SJCRH30 (cell line): ENCODE data around the gene SPINK1. TPM values are rescaled to one million over a fixed set of nuclear protein-coding genes. Genes with fewer than 3 reads are reported as not detected.
"Not testable (repeated sequence)": the region's sequence is repeated elsewhere in the genome, so short reads cannot be mapped to it uniquely, and the experiment has no call there.

Experiments used
- DNase-seq, 2 experiments: peaks; one replicate each; pipeline ENCODE4 v3.0.0-alpha.2; 2015 to 2020
- H3K27ac ChIP-seq: fragments of 250-450 bp; sonication (Bioruptor Pico); 2 replicates; pipeline ENCODE4 v1.5.1; 2020; ENCODE audit warnings: mild to moderate bottlenecking, moderate library complexity
- H3K27me3 ChIP-seq: fragments of 250-450 bp; sonication (Bioruptor Pico); 2 replicates; pipeline ENCODE4 v1.5.1; 2020; ENCODE audit warnings: mild to moderate bottlenecking, moderate library complexity
- H3K36me3 ChIP-seq: fragments of 250-450 bp; sonication (Bioruptor Pico); 2 replicates; pipeline ENCODE4 v1.5.1; 2020; ENCODE audit warnings: mild to moderate bottlenecking, moderate library complexity
- H3K4me1 ChIP-seq: fragments of 250-450 bp; sonication (Bioruptor Pico); 2 replicates; pipeline ENCODE4 v1.5.1; 2020; ENCODE audit warnings: mild to moderate bottlenecking, moderate library complexity
- H3K4me3 ChIP-seq: fragments of 250-450 bp; sonication (Bioruptor Pico); 2 replicates; pipeline ENCODE4 v1.5.1; 2020; ENCODE audit warnings: mild to moderate bottlenecking, moderate library complexity
- H3K9me3 ChIP-seq: fragments of 250-450 bp; sonication (Bioruptor Pico); replicated peaks from 2 replicates; pipeline ENCODE4 v1.5.1; 2020; ENCODE audit warnings: mild to moderate bottlenecking, moderate library complexity
- total RNA-seq: library from RNA; depleted of rRNA; stranded (reverse); fragments of >200 nt; shearing (Covaris generic); gene quantifications from 2 replicates; pipeline ENCODE4 v1.2.3, GENCODE V29; 2014

Gene SPINK1
- total RNA-seq, 1 experiment from 2014 or later, result not detected

DNA sequence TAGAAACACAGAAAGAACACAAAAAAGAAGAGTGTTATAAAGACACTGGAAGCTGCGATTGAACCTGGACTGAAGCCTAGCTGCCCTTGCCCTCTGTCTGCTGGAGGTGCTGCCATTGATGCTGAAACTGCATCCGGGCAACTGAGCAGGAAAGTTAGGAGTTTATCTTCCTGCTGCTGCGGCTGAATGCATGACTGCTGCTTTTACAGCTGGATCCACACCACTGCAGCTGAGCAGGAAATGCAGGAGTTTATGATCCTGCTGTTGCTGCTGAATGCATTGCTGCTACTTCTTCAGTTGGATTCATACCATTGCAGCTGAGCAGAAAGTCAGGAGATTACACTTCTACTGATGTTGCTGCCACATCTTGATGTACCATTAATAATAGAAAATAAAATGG is 27.1 kb downstream of the SPINK1 start:
- peak in 1 of 2 experiments; percentile 20 for DNase-seq
- Histone ChIP-seq H3K27ac (no peak overlapping the region), H3K36me3 (no peaks in the 10 kb centered on the region), H3K4me1 (peaks cover 3% of the 10 kb centered on the region; the same call in 1 of the 2 replicates), H3K9me3 (0 out of 2 replicates have a peak, but pooled peaks cover 3% of the 10 kb centered on the region), H3K27me3 (no peaks in the 10 kb centered on the region), H3K4me3 (no peak overlapping the region)

DNA sequence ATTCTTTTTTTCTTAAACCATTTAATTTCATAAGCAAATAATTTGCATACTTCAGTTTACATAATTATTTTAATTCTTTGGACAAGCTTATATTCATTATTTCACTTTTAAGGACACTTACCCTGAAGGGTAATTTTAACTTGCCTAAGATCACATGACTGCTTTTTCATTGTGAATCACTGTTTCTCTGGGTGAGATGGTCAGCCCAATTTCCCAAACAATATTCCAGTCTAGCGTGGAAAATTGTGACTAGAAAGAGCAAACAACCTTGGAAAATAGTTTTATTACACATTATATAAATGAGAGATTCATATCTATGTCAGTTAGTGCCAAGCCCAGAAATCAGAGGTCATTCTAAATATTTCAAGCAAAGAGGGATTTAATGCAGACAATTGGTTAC is 27.5 kb downstream of the SPINK1 start:
- peaks cover 3% of the 10 kb centered on the region; the same call in 1 of the 2 replicates for H3K4me1 ChIP-seq
- H3K27ac ChIP-seq, result no peak overlapping the region
- 0 out of 2 replicates have a peak, but pooled peaks cover 3% of the 10 kb centered on the region for H3K9me3 ChIP-seq
- no peaks in the 10 kb centered on the region for H3K36me3 ChIP-seq
- no peaks in the 10 kb centered on the region for H3K27me3 ChIP-seq
- H3K4me3 ChIP-seq, result no peak overlapping the region
- DNase-seq, result no peak

DNA sequence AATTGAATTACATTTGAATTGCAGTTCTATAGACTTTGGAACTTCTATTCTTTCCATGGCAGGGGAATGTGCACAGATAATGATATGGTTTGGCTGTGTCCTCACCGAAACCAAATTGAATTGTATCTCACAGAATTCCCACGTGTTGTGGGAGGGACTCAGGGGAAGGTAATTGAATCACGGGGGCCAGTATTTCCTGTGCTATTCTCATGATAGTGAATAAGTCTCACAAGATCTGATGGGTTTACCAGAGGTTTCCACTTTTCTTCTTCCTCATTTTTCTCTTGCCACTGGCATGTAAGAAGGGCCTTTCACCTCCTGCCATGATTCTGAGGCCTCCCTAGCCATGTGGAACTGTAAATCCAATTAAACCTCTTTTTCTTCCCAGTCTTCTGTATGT is 28.3 kb downstream of the SPINK1 start:
- H3K27me3 ChIP-seq, H3K36me3 ChIP-seq, H3K9me3 ChIP-seq, DNase-seq, H3K27ac ChIP-seq, H3K4me1 ChIP-seq, H3K4me3 ChIP-seq: not testable (repeated sequence)

DNA sequence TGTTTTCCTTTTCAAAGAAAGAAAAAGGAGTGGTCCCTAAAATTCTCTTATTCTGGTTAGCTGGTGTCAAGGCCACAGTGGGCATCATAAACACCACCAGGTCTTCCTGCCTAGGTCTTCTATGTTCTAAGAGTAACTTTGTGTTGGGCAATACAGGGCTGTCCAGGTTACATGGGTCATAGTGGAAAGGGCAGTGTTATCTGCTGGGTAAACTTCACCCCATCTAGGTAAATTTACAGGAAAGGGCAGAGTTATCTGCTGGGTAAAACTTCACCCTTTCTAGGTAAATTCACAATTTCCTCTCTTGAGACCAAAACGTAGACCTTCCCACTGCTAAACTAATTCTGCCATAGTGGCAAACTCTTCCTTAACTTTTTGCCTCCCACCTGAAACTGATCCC is 30.0 kb downstream of the SPINK1 start:
- H3K9me3 ChIP-seq, result 0 out of 2 replicates have a peak, but pooled peaks cover 3% of the 10 kb centered on the region
- no peak overlapping the region for H3K27ac ChIP-seq
- no peak for DNase-seq

DNA sequence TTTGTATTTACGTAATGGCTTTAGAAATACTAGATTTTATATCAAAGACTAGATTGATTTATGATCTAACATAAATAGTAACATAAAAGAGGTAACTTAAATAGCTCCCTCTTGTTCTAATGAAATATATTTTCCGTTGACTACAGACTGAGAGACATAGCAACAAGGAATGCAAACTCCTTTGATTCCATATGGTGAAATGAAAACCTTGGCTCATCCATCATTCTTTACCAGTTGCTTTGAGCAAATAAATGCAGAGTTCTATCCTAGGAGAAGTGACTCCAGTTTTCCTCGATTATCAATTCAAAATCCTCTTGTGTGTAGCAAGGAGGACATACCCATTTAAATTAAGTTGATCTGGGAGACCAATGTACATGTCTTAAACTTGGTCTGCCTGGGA is 31.0 kb downstream of the SPINK1 start:
- H3K27me3 ChIP-seq, result no peaks in the 10 kb centered on the region
- no peak overlapping the region for H3K27ac ChIP-seq
- H3K4me1 ChIP-seq, result peaks cover 3% of the 10 kb centered on the region; the same call in 1 of the 2 replicates
- 0 out of 2 replicates have a peak, but pooled peaks cover 3% of the 10 kb centered on the region for H3K9me3 ChIP-seq
- no peaks in the 10 kb centered on the region for H3K36me3 ChIP-seq
- no peak overlapping the region for H3K4me3 ChIP-seq
- no peak for DNase-seq

More for the DNA sequence above, 30.0 kb downstream of the SPINK1 start:
- H3K4me1 ChIP-seq, result peaks cover 3% of the 10 kb centered on the region; the same call in 1 of the 2 replicates
- no peaks in the 10 kb centered on the region for H3K36me3 ChIP-seq
- H3K27me3 ChIP-seq, result no peaks in the 10 kb centered on the region
- no peak overlapping the region for H3K4me3 ChIP-seq

DNA sequence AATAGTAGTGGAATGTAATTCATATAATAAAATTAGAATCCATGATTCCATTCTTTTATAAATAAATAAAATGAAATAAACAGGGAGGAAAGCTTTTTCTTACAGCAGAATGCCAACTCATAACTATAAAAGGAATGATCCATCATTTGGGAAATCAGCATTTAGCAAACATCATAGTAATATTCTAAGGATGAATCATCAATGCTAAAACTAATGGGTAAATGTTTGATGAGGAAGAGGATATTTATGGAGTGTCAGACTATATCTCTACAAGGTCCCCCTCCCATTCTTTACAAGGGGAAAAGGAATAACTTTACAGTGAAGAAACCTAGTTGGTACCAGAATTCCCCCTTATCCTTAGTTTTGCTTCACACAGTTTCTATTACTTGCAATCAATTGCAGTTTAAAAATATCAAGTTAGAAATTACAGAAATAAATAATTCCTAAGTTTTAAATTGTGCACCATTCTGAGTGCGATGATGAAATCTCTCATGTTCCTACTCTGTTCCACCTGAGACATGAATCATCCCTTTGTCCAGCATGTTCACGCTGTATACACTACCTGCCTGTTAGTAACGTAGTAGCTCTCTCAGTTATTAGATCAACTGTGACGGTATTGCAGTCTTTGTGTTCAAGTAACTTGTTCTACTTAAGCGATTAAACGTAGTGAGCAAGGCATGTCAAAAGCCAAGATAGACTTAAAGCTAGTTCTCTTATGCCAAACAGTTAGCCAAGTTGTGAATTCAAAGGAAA is 34.7 kb downstream of the SPINK1 start:
- H3K4me3 ChIP-seq, result no peak overlapping the region
- H3K9me3 ChIP-seq, result peaks cover 7% of the 10 kb centered on the region; the same call in 1 of the 2 replicates
- no peaks in the 10 kb centered on the region for H3K27me3 ChIP-seq
- no peak overlapping the region for H3K27ac ChIP-seq
- H3K36me3 ChIP-seq, result no peaks in the 10 kb centered on the region
- DNase-seq, result no peak
- H3K4me1 ChIP-seq, result peaks cover 9% of the 10 kb centered on the region

DNA sequence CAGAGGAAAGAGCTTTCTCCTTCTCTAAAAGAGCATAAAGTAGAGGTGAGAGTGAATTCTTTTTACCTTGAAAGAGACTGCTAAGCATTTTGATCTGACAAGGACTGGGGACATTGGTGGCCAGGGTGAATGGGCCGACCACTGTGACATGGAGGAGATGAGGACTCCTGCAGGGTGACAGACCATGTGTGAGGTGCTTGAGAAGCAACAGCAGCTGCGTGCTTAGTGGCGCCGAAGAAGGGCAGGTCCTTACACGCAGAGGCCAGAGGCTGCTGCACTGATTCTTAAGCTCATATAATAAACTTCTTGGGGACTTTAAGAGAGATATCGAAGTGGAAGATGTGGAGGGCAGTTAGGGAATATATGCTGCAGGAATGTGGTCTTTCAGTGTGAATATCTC is 40.3 kb downstream of the SPINK1 start:
- peak; percentile 81 to 87 for DNase-seq
- peak overlapping the region; percentile 59 for H3K27ac ChIP-seq
- H3K4me3 ChIP-seq, result no peak overlapping the region
- peaks cover 8% of the 10 kb centered on the region for H3K9me3 ChIP-seq
- H3K36me3 ChIP-seq, result no peaks in the 10 kb centered on the region
- H3K4me1 ChIP-seq, result peaks cover 26% of the 10 kb centered on the region
- no peaks in the 10 kb centered on the region for H3K27me3 ChIP-seq

DNA sequence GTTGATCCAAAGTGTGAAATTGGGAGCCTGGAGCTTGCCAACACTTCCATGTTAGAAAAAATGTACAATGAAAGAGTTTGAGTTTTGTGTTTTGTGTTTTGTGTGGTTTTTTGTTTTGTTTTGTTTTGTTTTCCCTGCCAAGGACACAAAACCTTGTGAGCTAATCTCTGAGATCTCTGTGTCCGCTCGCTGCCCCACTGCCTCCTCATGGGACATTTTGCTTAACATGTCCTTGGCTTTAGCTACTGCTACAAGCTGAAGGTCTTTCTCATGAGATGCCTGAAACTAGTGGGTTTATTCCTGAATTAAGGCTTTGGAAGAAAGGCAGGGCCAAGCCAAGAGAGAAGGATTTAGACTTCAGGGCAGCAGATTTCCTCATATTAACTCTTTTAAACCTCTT is 41.7 kb downstream of the SPINK1 start:
- no peaks in the 10 kb centered on the region for H3K36me3 ChIP-seq
- peaks cover 26% of the 10 kb centered on the region for H3K4me1 ChIP-seq
- no peak overlapping the region for H3K4me3 ChIP-seq
- H3K27ac ChIP-seq, result no peak overlapping the region
- no peak for DNase-seq
- no peaks in the 10 kb centered on the region for H3K27me3 ChIP-seq
- peaks cover 8% of the 10 kb centered on the region for H3K9me3 ChIP-seq

DNA sequence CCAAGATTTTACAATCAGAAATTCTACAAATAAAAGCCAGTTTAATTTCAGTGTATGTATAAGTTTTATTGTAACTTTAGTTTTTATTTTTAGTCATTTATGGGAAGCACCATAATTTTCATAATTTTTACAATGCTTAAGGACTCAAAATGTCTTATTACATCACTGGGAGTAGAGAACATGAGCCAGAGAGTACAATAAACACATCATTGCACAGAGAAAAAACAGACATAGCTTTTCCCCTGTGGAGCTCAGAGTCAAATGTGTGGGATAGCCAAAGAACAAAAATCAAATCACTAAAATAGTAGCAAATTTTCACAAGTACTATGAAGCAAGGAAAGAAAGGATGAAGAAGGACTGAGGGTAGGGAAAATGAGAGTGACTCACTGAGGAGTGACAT is 43.4 kb downstream of the SPINK1 start:
- H3K27ac ChIP-seq, result no peak overlapping the region
- peaks cover 24% of the 10 kb centered on the region for H3K4me1 ChIP-seq
- H3K27me3 ChIP-seq, result no peaks in the 10 kb centered on the region
- no peak overlapping the region for H3K4me3 ChIP-seq
- H3K9me3 ChIP-seq, result peaks cover 3% of the 10 kb centered on the region; the same call in 1 of the 2 replicates
- no peak for DNase-seq
- H3K36me3 ChIP-seq, result no peaks in the 10 kb centered on the region

DNA sequence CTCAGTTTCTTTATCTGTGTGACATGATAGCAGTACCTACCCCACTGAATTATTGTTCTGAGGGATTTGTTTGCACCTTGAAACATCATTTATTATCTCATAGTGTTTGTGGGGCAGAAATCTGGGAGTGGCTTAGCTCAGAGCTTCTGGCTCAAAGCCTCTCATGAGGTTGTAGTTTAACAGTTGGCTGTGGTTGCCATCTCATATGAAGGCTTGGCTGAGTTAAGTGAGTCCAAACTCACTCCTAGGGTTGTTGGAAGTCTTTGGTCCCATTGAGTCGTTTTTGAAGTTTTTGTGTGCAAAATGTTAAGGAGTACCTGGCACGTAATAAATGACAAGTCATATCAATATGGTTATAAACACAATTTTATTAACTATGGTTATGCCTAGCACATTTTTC is 45.3 kb downstream of the SPINK1 start:
- H3K9me3 ChIP-seq, result peaks cover 3% of the 10 kb centered on the region; the same call in 1 of the 2 replicates
- H3K4me1 ChIP-seq, result peaks cover 15% of the 10 kb centered on the region
- no peaks in the 10 kb centered on the region for H3K36me3 ChIP-seq
- no peak overlapping the region for H3K4me3 ChIP-seq
- no peak overlapping the region for H3K27ac ChIP-seq
- no peak for DNase-seq
- H3K27me3 ChIP-seq, result no peaks in the 10 kb centered on the region

DNA sequence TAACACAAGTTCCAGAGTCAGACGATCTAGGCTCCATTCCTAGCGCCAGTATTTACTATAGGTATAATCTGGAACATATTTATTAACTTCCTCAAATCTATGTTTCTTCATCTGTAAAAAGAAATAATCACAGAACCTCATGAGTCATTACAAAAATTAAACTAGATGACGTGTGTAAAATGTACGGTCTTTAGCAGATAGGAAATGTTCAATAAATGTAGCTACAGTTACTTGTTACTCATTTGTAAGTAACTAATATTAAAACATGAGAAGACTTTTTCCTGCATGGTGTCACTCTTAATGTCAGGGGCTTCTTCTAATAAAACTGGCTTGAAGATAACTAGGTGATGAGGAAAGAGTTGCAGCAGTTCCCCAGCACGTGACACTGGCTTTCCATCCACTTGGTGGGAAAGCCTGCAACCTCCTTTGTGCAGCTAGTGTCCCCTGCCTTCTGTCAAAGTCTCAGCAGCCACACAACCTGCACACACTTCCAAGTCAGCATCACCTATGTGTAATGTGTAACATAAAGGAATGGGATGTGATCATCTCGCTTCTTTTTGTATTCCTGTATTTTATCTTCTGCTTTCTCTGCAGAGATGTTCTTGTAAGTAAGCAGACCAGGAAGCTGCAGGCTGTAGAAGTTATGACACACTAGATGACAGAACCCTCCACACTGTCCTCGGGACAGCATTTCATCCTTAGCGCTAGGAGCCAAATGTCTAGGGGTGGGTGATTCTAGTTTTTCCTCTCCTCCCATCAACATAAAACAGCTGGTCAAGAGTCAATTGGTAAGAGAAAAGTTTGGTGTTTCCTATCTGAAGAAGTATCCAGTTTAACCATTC is 47.1 kb downstream of the SPINK1 start:
- H3K9me3 ChIP-seq, result no peaks in the 10 kb centered on the region
- DNase-seq, result no peak
- H3K36me3 ChIP-seq, result no peaks in the 10 kb centered on the region
- H3K4me3 ChIP-seq, result no peak overlapping the region
- no peak overlapping the region for H3K27ac ChIP-seq
- H3K4me1 ChIP-seq, result peaks cover 5% of the 10 kb centered on the region; the same call in 1 of the 2 replicates
- no peaks in the 10 kb centered on the region for H3K27me3 ChIP-seq

DNA sequence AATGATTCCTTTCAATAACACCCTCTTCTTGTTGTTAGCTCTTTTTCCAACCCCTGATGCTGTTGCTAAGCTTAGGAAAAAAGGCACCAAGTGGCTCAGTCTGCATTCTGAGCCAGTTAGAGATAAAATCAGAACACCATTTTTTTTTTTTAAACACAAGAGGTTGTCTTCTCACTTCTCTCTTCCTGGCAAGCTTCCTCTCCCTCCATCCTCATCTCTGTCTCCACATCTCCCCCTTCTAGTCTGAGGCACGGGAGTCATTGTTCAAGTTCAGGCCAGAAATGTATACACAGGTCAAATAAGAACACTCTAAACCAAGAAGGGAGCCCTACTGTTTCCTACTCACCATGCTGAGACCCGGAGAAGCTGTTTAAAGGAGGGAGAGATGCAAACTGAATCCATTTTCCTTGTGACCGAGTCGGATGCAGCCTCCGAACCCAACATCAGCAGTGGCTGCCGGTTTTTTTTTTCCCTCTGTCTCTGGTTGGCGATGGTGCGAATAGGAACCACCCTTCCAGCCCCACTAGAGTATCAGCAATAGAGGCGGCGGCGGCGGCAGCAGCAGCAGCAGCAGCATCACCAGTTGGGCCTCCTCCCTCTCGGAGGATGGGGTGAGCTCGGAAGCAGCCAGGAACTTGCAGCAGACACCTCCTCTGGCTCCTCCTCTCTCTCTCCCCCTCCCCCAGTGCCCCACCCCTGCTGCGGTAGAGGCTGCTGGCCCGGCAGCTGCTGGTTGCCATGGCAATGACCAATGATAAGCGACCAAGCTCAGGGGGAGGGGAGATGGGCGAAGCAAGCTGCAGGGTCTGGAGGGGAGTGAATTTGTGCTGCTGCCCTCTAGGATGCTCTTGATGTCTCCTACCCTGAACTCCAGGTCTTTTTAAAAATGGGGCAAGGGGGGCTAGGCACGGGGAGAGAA is 49.1 kb downstream of the SPINK1 start, which contains the start of gene JAKMIP2:
Gene JAKMIP2, minus strand, starts transcription at position 619 of the 919 bp plus-strand sequence. CDS start 110,922 bp downstream, outside the sequence.
- H3K27ac ChIP-seq, result peak within 1 kb of the TSS; percentile 87
- peaks cover 13% of the 10 kb centered on the region for H3K4me1 ChIP-seq
- peaks cover 6% of the 10 kb centered on the region for H3K36me3 ChIP-seq
- no peaks in the 10 kb centered on the region for H3K9me3 ChIP-seq
- peak; percentile 99 to 100 for DNase-seq
- peak within 1 kb of the TSS; percentile 77 for H3K4me3 ChIP-seq
- H3K27me3 ChIP-seq, result no peaks in the 10 kb centered on the region

DNA sequence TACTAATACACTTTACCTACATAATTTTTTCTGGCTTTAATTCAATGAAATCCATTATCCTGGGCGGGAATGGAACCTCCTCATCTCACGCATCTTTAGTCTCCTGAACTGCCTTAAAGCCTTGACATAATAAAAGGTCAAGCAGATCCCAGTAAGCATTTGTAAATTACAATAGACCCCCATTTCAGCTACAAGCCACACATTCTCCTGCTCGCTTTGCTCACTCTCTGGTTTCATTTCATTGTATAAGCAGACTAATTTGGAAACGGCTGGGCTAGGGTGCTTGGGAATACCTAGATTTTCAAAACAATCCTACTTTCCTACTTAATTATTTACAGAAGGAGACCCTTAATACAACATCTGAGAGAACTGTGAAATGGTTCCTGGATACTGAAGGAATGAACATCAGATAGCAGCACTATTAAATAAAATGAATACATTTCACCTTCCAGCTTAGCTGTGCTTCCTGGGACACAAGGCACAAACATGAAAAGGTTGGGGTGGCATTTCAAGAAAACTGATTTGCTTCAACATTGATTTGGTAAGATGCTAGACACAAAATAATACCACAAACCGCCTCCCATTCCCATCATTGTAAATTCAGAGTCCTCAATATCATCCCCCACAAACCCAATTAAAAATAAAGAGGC is 50.4 kb downstream of the SPINK1 start:
- Histone ChIP-seq H3K4me3 (peak overlapping the region; percentile 77), H3K27ac (peak overlapping the region; percentile 87), H3K9me3 (0 out of 2 replicates have a peak, but pooled peaks cover 3% of the 10 kb centered on the region), H3K4me1 (peaks cover 13% of the 10 kb centered on the region), H3K27me3 (no peaks in the 10 kb centered on the region), H3K36me3 (peaks cover 17% of the 10 kb centered on the region)
- peak; percentile 18 to 55 for DNase-seq
